GM12874 (cell line): ENCODE results near the gene SEC11A.

Experiments
- TF ChIP-seq, protein P1 (sequence below): IDR thresholded peaks from 2 replicates; pipeline ENCODE4 v1.5.1; 2011; ENCODE audit warnings: low read depth, mild to moderate bottlenecking, control low read depth, low read length, moderate library complexity; ENCODE audit not compliant: insufficient read depth

The SEC11A gene

GRCh38 chr15:84689858-84690257 lies 26.1 kb downstream of the SEC11A start:
- TF ChIP-seq, protein P1, sequence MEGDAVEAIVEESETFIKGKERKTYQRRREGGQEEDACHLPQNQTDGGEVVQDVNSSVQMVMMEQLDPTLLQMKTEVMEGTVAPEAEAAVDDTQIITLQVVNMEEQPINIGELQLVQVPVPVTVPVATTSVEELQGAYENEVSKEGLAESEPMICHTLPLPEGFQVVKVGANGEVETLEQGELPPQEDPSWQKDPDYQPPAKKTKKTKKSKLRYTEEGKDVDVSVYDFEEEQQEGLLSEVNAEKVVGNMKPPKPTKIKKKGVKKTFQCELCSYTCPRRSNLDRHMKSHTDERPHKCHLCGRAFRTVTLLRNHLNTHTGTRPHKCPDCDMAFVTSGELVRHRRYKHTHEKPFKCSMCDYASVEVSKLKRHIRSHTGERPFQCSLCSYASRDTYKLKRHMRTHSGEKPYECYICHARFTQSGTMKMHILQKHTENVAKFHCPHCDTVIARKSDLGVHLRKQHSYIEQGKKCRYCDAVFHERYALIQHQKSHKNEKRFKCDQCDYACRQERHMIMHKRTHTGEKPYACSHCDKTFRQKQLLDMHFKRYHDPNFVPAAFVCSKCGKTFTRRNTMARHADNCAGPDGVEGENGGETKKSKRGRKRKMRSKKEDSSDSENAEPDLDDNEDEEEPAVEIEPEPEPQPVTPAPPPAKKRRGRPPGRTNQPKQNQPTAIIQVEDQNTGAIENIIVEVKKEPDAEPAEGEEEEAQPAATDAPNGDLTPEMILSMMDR = no peak

- TF ChIP-seq, protein P1 = no peak
Observed at GRCh38 chr15:84685304-84685703, 30.6 kb downstream of the SEC11A start.

DNA sequence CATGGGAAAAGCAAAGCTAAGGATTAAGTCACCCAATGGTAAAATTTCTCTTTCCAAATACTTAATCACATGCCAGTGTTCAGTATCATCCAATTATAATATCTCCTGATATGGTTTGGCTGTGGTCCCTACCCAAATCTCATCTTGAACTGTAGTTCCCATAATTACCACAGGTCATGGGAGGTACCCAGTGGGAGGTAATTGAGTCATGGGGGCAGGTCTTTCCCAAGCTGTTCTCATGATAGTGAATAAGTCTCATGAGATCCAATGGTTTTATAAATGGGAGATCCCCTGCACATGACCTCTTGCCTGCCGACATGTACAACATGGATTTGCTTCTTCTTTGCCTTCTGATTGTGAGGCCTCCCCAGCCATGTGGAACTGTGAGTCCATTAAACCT lies 31.8 kb downstream of the SEC11A start:
- TF ChIP-seq, protein P1 = no peak

GRCh38 chr15:84681831-84682230 lies 34.1 kb downstream of the SEC11A start:
- TF ChIP-seq, protein P1 = no peak

DNA sequence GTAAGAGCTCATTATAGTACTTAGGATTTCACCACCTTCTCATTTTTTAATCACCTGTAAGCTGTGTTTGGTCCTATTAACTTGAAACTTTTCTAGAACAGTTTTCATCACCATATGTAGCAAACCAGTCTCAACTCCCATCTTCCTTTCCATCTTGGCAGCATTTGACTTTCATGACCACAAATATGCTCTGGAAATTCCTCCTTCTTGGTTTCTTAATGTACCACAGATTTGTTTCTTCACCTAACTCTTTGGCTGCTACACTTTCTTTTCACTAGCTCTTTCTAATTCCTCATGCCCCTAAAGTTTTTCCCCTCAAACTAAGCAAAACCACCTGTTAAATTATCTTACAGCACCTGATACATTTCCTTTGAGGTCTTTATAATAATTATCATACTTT lies 44.7 kb downstream of the SEC11A start:
- TF ChIP-seq, protein P1 = no peak

DNA sequence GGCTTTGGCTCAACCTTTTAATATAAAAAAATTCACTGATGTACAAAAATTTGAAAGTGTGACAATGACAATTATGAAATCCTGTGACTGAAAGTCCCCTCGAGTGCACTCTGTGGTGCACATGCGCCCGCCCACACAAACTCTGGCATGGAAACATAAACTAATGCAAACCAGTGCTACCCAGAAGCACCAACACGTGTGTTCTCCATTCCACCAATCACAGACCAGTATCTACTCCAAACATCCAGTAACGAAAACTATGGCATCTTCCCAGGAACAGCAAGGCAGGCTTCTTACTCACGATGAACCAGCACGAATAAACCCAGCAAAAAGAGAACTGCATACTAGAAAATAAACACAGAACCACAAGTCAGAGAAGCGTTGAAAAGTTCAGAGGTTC lies 46.2 kb downstream of the SEC11A start:
- TF ChIP-seq, protein P1 = no peak

GRCh38 chr15:84668221-84668982 lies 47.5 kb downstream of the SEC11A start:
- TF ChIP-seq, protein P1 = no peak

DNA sequence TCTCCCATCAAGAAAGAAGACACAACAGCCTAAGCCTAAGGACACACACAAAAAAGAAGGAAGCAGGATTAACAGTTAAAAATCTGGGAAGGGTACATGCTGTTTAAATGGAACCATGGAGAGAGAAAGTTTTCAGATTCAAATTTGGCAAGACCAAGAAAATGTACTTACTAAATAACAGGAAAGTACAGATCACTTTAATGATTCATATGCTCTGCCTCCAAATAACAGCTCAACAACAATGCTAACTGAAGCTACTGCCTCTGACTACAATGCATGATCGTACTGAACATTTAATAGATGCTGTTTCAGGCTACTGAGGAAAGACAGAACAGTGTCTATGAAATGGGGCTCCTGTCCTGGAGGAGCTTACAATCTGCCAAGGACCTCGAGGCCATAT lies 49.6 kb downstream of the SEC11A start:
- TF ChIP-seq, protein P1 = no peak
